ENCODE results near the gene PEX14.

The PEX14 gene

GRCh38 chr1:10585242-10585641 lies 110.5 kb downstream of the PEX14 start:
- Histone ChIP-seq H3K79me1 (replicated peaks; ENCODE audit: low read length, poor library complexity, severe bottlenecking) (peaks cover 14% of the 10 kb centered on the region), H3K4me3 (ENCODE audit: insufficient read depth in 1 of 2, low read depth in 1 of 2, low read length in 2 of 2) (no peak overlapping the region), H2BK12ac (ENCODE audit: low read length in 2 of 2) (no peak overlapping the region), H3K4me2 (ENCODE audit: low read length, poor library complexity, severe bottlenecking) (no peak overlapping the region), H2BK15ac (ENCODE audit: low read depth, poor library complexity, severe bottlenecking) (no peak overlapping the region), H3K23ac (ENCODE audit: low read length in 2 of 2) (no peak overlapping the region), H3K9ac (ENCODE audit: low read length) (no peak overlapping the region), H3K4ac (ENCODE audit: low read depth in 1 of 2, low read length in 2 of 2) (no peak overlapping the region), H3K14ac (ENCODE audit: low read length in 2 of 2) (no peak overlapping the region), H3K27ac (ENCODE audit: low read length, poor library complexity, severe bottlenecking) (no peak overlapping the region), H3K18ac (ENCODE audit: low read depth in 1 of 2, low read length in 2 of 2) (no peak overlapping the region), H4K91ac (ENCODE audit: low read length) (no peak overlapping the region), H2BK5ac (ENCODE audit: low read depth, low read length, poor library complexity, severe bottlenecking) (no peak overlapping the region), H3K27me3 (ENCODE audit: control insufficient read depth in 1 of 2, insufficient read depth in 1 of 2, low read length in 2 of 2) (no peaks in the 10 kb centered on the region), H2AK5ac (ENCODE audit: low read length, severe bottlenecking) (no peak overlapping the region), H2BK120ac (ENCODE audit: low read depth, low read length) (no peak overlapping the region), H3K4me1 (ENCODE audit: control insufficient read depth, insufficient read depth, low read depth, low read length) (peaks cover 2% of the 10 kb centered on the region), H2AFZ (ENCODE audit: low read depth, low read length) (no peak overlapping the region), H4K8ac (ENCODE audit: low read length) (no peak overlapping the region), H3K36me3 (ENCODE audit: control insufficient read depth in 1 of 2, insufficient read depth in 2 of 2, low read depth in 1 of 2, low read length in 2 of 2) (no peaks in the 10 kb centered on the region), H3K9me3 (ENCODE audit: control insufficient read depth, low read length) (no peaks in the 10 kb centered on the region)
- WGBS, result 100% methylated on average over 1 of the region's 1 CpG
- DNase-seq, result no peak

- no peak overlapping the region for H3K18ac ChIP-seq (ENCODE audit: low read depth in 1 of 2, low read length in 2 of 2)
- no peak overlapping the region for H2BK5ac ChIP-seq (ENCODE audit: low read depth, low read length, poor library complexity, severe bottlenecking)
- 97% methylated on average over 4 of the region's 5 CpGs for WGBS
- peaks cover 12% of the 10 kb centered on the region for H3K79me1 ChIP-seq (replicated peaks; ENCODE audit: low read length, poor library complexity, severe bottlenecking)
- no peaks in the 10 kb centered on the region for H3K36me3 ChIP-seq (ENCODE audit: control insufficient read depth in 1 of 2, insufficient read depth in 2 of 2, low read depth in 1 of 2, low read length in 2 of 2)
- H2BK12ac ChIP-seq (ENCODE audit: low read length in 2 of 2), result no peak overlapping the region
- no peak overlapping the region for H3K14ac ChIP-seq (ENCODE audit: low read length in 2 of 2)
- no peak overlapping the region for H2BK15ac ChIP-seq (ENCODE audit: low read depth, poor library complexity, severe bottlenecking)
- H2AFZ ChIP-seq (ENCODE audit: low read depth, low read length), result no peak overlapping the region
- no peak overlapping the region for H4K91ac ChIP-seq (ENCODE audit: low read length)
- no peak overlapping the region for H3K4me2 ChIP-seq (ENCODE audit: low read length, poor library complexity, severe bottlenecking)
- H3K27ac ChIP-seq (ENCODE audit: low read length, poor library complexity, severe bottlenecking), result no peak overlapping the region
- H3K23ac ChIP-seq (ENCODE audit: low read length in 2 of 2), result no peak overlapping the region
- H2BK120ac ChIP-seq (ENCODE audit: low read depth, low read length), result no peak overlapping the region
- H2AK5ac ChIP-seq (ENCODE audit: low read length, severe bottlenecking), result no peak overlapping the region
- H3K4me3 ChIP-seq (ENCODE audit: insufficient read depth in 1 of 2, low read depth in 1 of 2, low read length in 2 of 2), result no peak overlapping the region
- H3K4me1 ChIP-seq (ENCODE audit: control insufficient read depth, insufficient read depth, low read depth, low read length), result peaks cover 2% of the 10 kb centered on the region
- H4K8ac ChIP-seq (ENCODE audit: low read length), result no peak overlapping the region
- H3K27me3 ChIP-seq (ENCODE audit: control insufficient read depth in 1 of 2, insufficient read depth in 1 of 2, low read length in 2 of 2), result no peaks in the 10 kb centered on the region
- H3K9ac ChIP-seq (ENCODE audit: low read length), result no peak overlapping the region
- no peak overlapping the region for H3K4ac ChIP-seq (ENCODE audit: low read depth in 1 of 2, low read length in 2 of 2)
- H3K9me3 ChIP-seq (ENCODE audit: control insufficient read depth, low read length), result no peaks in the 10 kb centered on the region
- no peak for DNase-seq
Measured at GRCh38 chr1:10586125-10586524, 111.4 kb downstream of the PEX14 start.

DNA sequence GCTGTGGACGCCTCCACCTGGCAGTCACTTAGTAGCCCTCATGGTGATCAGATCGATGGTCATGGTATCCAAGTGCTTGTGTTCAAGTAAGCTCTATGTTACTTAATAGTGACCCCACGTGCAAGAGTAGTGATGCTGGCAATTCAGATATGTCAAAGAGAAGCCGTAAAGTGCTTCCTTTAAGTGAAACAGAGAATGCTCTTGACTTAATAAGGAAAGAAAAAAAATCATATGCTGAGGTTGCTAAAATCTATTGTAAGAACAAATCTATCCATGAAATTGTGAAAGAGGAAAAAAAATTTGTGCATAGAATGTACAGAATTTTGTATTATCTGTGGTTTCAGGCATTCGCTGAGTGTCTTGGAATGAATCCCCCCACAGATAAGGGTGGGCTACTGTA lies 113.9 kb downstream of the PEX14 start:
- H3K9me3 ChIP-seq (ENCODE audit: control insufficient read depth, low read length), result no peaks in the 10 kb centered on the region
- H4K8ac ChIP-seq (ENCODE audit: low read length), result no peak overlapping the region
- H3K9ac ChIP-seq (ENCODE audit: low read length), result no peak overlapping the region
- no peak overlapping the region for H2BK120ac ChIP-seq (ENCODE audit: low read depth, low read length)
- H3K4ac ChIP-seq (ENCODE audit: low read depth in 1 of 2, low read length in 2 of 2), result no peak overlapping the region
- no peaks in the 10 kb centered on the region for H3K27me3 ChIP-seq (ENCODE audit: control insufficient read depth in 1 of 2, insufficient read depth in 1 of 2, low read length in 2 of 2)
- peaks cover 12% of the 10 kb centered on the region for H3K79me1 ChIP-seq (replicated peaks; ENCODE audit: low read length, poor library complexity, severe bottlenecking)
- H3K4me2 ChIP-seq (ENCODE audit: low read length, poor library complexity, severe bottlenecking), result no peak overlapping the region
- no peak overlapping the region for H4K91ac ChIP-seq (ENCODE audit: low read length)
- H3K4me1 ChIP-seq (ENCODE audit: control insufficient read depth, insufficient read depth, low read depth, low read length), result peaks cover 2% of the 10 kb centered on the region
- H3K18ac ChIP-seq (ENCODE audit: low read depth in 1 of 2, low read length in 2 of 2), result no peak overlapping the region
- H2AK5ac ChIP-seq (ENCODE audit: low read length, severe bottlenecking), result no peak overlapping the region
- H3K27ac ChIP-seq (ENCODE audit: low read length, poor library complexity, severe bottlenecking), result no peak overlapping the region
- H3K4me3 ChIP-seq (ENCODE audit: insufficient read depth in 1 of 2, low read depth in 1 of 2, low read length in 2 of 2), result no peak overlapping the region
- H3K14ac ChIP-seq (ENCODE audit: low read length in 2 of 2), result no peak overlapping the region
- no peak overlapping the region for H2BK5ac ChIP-seq (ENCODE audit: low read depth, low read length, poor library complexity, severe bottlenecking)
- no peak overlapping the region for H3K23ac ChIP-seq (ENCODE audit: low read length in 2 of 2)
- no peaks in the 10 kb centered on the region for H3K36me3 ChIP-seq (ENCODE audit: control insufficient read depth in 1 of 2, insufficient read depth in 2 of 2, low read depth in 1 of 2, low read length in 2 of 2)
- 90% methylated on average over 4 of the region's 5 CpGs for WGBS
- H2AFZ ChIP-seq (ENCODE audit: low read depth, low read length), result no peak overlapping the region
- H2BK12ac ChIP-seq (ENCODE audit: low read length in 2 of 2), result no peak overlapping the region
- no peak overlapping the region for H2BK15ac ChIP-seq (ENCODE audit: low read depth, poor library complexity, severe bottlenecking)
- no peak for DNase-seq

- H3K4ac ChIP-seq (ENCODE audit: low read depth in 1 of 2, low read length in 2 of 2), result no peak overlapping the region
Measured at GRCh38 chr1:10589074-10589473, 114.3 kb downstream of the PEX14 start.

More at GRCh38 chr1:10589074-10589473, 114.3 kb downstream of the PEX14 start:
- DNase-seq, result no peak
- 94% methylated on average over 5 of the region's 5 CpGs for WGBS
- no peak overlapping the region for H4K8ac ChIP-seq (ENCODE audit: low read length)
- no peak overlapping the region for H2BK120ac ChIP-seq (ENCODE audit: low read depth, low read length)
- no peaks in the 10 kb centered on the region for H3K9me3 ChIP-seq (ENCODE audit: control insufficient read depth, low read length)
- no peak overlapping the region for H2BK15ac ChIP-seq (ENCODE audit: low read depth, poor library complexity, severe bottlenecking)
- no peak overlapping the region for H2AFZ ChIP-seq (ENCODE audit: low read depth, low read length)
- H2BK12ac ChIP-seq (ENCODE audit: low read length in 2 of 2), result no peak overlapping the region
- H4K91ac ChIP-seq (ENCODE audit: low read length), result no peak overlapping the region
- H2BK5ac ChIP-seq (ENCODE audit: low read depth, low read length, poor library complexity, severe bottlenecking), result no peak overlapping the region
- H2AK5ac ChIP-seq (ENCODE audit: low read length, severe bottlenecking), result no peak overlapping the region
- H3K23ac ChIP-seq (ENCODE audit: low read length in 2 of 2), result no peak overlapping the region
- no peak overlapping the region for H3K18ac ChIP-seq (ENCODE audit: low read depth in 1 of 2, low read length in 2 of 2)
- H3K27me3 ChIP-seq (ENCODE audit: control insufficient read depth in 1 of 2, insufficient read depth in 1 of 2, low read length in 2 of 2), result no peaks in the 10 kb centered on the region
- H3K9ac ChIP-seq (ENCODE audit: low read length), result no peak overlapping the region
- no peaks in the 10 kb centered on the region for H3K36me3 ChIP-seq (ENCODE audit: control insufficient read depth in 1 of 2, insufficient read depth in 2 of 2, low read depth in 1 of 2, low read length in 2 of 2)
- H3K79me1 ChIP-seq (replicated peaks; ENCODE audit: low read length, poor library complexity, severe bottlenecking), result peaks cover 13% of the 10 kb centered on the region
- no peak overlapping the region for H3K4me3 ChIP-seq (ENCODE audit: insufficient read depth in 1 of 2, low read depth in 1 of 2, low read length in 2 of 2)
- no peak overlapping the region for H3K27ac ChIP-seq (ENCODE audit: low read length, poor library complexity, severe bottlenecking)
- peaks cover 2% of the 10 kb centered on the region for H3K4me1 ChIP-seq (ENCODE audit: control insufficient read depth, insufficient read depth, low read depth, low read length)
- H3K14ac ChIP-seq (ENCODE audit: low read length in 2 of 2), result no peak overlapping the region
- no peak overlapping the region for H3K4me2 ChIP-seq (ENCODE audit: low read length, poor library complexity, severe bottlenecking)

All from mesenchymal stem cell (in vitro differentiated cells and primary cell).